Measurements from ENCODE around the gene CAMK4. TPM values are rescaled to one million over a fixed set of nuclear protein-coding genes. Genes with fewer than 3 reads are reported as not detected.

CAMK4 gene
- total and polyA plus RNA-seq, 2 donors (not counting 1 experiment from before 2014, with no cell fraction given): 0.83 to 5.9 TPM

GRCh38 chr5:111311666-111312065 lies 87.5 kb downstream of the CAMK4 start:
- no peak for DNase-seq (ENCODE audit: low read depth in 2 of 2)
- Histone ChIP-seq H3K9ac (ENCODE audit: insufficient read depth, low read length) (no peak overlapping the region), H3K4me2 (ENCODE audit: extremely low read depth, insufficient read depth, low read length) (no peak overlapping the region), H3K79me2 (ENCODE audit: control insufficient read depth, insufficient read depth, low read length) (no peaks in the 10 kb centered on the region), H3K36me3 (ENCODE audit: control insufficient read depth, insufficient read depth, low read length) (no peaks in the 10 kb centered on the region), H2AFZ (ENCODE audit: low read length) (no peak overlapping the region), H3K27ac (ENCODE audit: insufficient read depth, low read length) (no peak overlapping the region), H3K27me3 (ENCODE audit: control insufficient read depth, insufficient read depth, low read length) (no peaks in the 10 kb centered on the region), H3K9me3 (ENCODE audit: control insufficient read depth, insufficient read depth, low read depth, low read length) (no peaks in the 10 kb centered on the region), H4K20me1 (ENCODE audit: control insufficient read depth, extremely low read depth, insufficient read depth, low read length) (no peaks in the 10 kb centered on the region), H3K4me3 (replicated peaks in 1 of 4; ENCODE audit: control extremely low read depth in 1 of 4, insufficient read depth in 1 of 4, low read depth in 3 of 4, low read length in 4 of 4) (no peak overlapping the region), H3K4me1 (ENCODE audit: control insufficient read depth, extremely low read depth, insufficient read depth, low read length) (no peaks in the 10 kb centered on the region)
- no peak for TF ChIP-seq EZH2 (IDR thresholded peaks at IDR 0.05; ENCODE audit: low read length, missing control alignments)
- no peak for TF ChIP-seq CTCF (conservative IDR thresholded peaks at IDR 0.05 in 1 of 2, IDR thresholded peaks at IDR 0.05 in 1 of 2; ENCODE audit: low read depth in 1 of 2, low read length in 2 of 2)

GRCh38 chr5:111313017-111313724 lies 89.0 kb downstream of the CAMK4 start:
- DNase-seq (ENCODE audit: low read depth in 2 of 2): no peak
- no peaks in the 10 kb centered on the region for H3K4me1 ChIP-seq (ENCODE audit: control insufficient read depth, extremely low read depth, insufficient read depth, low read length)
- H3K4me3 ChIP-seq (replicated peaks in 1 of 4; ENCODE audit: control extremely low read depth in 1 of 4, insufficient read depth in 1 of 4, low read depth in 3 of 4, low read length in 4 of 4): no peak overlapping the region
- no peak overlapping the region for H2AFZ ChIP-seq (ENCODE audit: low read length)
- no peaks in the 10 kb centered on the region for H3K36me3 ChIP-seq (ENCODE audit: control insufficient read depth, insufficient read depth, low read length)
- H3K27ac ChIP-seq (ENCODE audit: insufficient read depth, low read length): no peak overlapping the region
- H3K9me3 ChIP-seq (ENCODE audit: control insufficient read depth, insufficient read depth, low read depth, low read length): no peaks in the 10 kb centered on the region
- H3K27me3 ChIP-seq (ENCODE audit: control insufficient read depth, insufficient read depth, low read length): no peaks in the 10 kb centered on the region
- no peak overlapping the region for H3K4me2 ChIP-seq (ENCODE audit: extremely low read depth, insufficient read depth, low read length)
- H3K9ac ChIP-seq (ENCODE audit: insufficient read depth, low read length): no peak overlapping the region
- no peaks in the 10 kb centered on the region for H4K20me1 ChIP-seq (ENCODE audit: control insufficient read depth, extremely low read depth, insufficient read depth, low read length)
- no peaks in the 10 kb centered on the region for H3K79me2 ChIP-seq (ENCODE audit: control insufficient read depth, insufficient read depth, low read length)
- TF ChIP-seq CTCF (conservative IDR thresholded peaks at IDR 0.05 in 1 of 2, IDR thresholded peaks at IDR 0.05 in 1 of 2; ENCODE audit: low read depth in 1 of 2, low read length in 2 of 2) (no peak), EZH2 (IDR thresholded peaks at IDR 0.05; ENCODE audit: low read length, missing control alignments) (no peak)

GRCh38 chr5:111320953-111321352 lies 96.8 kb downstream of the CAMK4 start:
- TF ChIP-seq EZH2 (IDR thresholded peaks at IDR 0.05; ENCODE audit: low read length, missing control alignments) (no peak), CTCF (conservative IDR thresholded peaks at IDR 0.05 in 1 of 2, IDR thresholded peaks at IDR 0.05 in 1 of 2; ENCODE audit: low read depth in 1 of 2, low read length in 2 of 2) (no peak)
- H3K4me1 ChIP-seq (ENCODE audit: control insufficient read depth, extremely low read depth, insufficient read depth, low read length): no peaks in the 10 kb centered on the region

More at GRCh38 chr5:111320953-111321352, 96.8 kb downstream of the CAMK4 start:
- Histone ChIP-seq H3K27ac (ENCODE audit: insufficient read depth, low read length) (no peak overlapping the region), H3K27me3 (ENCODE audit: control insufficient read depth, insufficient read depth, low read length) (no peaks in the 10 kb centered on the region), H4K20me1 (ENCODE audit: control insufficient read depth, extremely low read depth, insufficient read depth, low read length) (no peaks in the 10 kb centered on the region), H3K79me2 (ENCODE audit: control insufficient read depth, insufficient read depth, low read length) (no peaks in the 10 kb centered on the region), H3K9me3 (ENCODE audit: control insufficient read depth, insufficient read depth, low read depth, low read length) (no peaks in the 10 kb centered on the region), H2AFZ (ENCODE audit: low read length) (no peak overlapping the region), H3K4me3 (replicated peaks in 1 of 4; ENCODE audit: control extremely low read depth in 1 of 4, insufficient read depth in 1 of 4, low read depth in 3 of 4, low read length in 4 of 4) (no peak overlapping the region), H3K4me2 (ENCODE audit: extremely low read depth, insufficient read depth, low read length) (no peak overlapping the region), H3K9ac (ENCODE audit: insufficient read depth, low read length) (no peak overlapping the region), H3K36me3 (ENCODE audit: control insufficient read depth, insufficient read depth, low read length) (no peaks in the 10 kb centered on the region)
- no peak for DNase-seq (ENCODE audit: low read depth in 2 of 2)

Measured in fibroblast of lung (primary cell).